Measurements from ENCODE around the gene VAMP1.
"Not testable (repeated sequence)": the region's sequence is repeated elsewhere in the genome, so short reads cannot be mapped to it uniquely, and the experiment has no call there.

GRCh38 chr12:6497291-6497690 lies 26.8 kb upstream of the VAMP1 start:
- TF ChIP-seq CTCF (IDR thresholded peaks at IDR 0.05; ENCODE audit: low read depth, low read length); EZH2phosphoT487 (IDR thresholded peaks at IDR 0.05; ENCODE audit: low read depth): not testable (repeated sequence)

Measured in OCI-LY3 (cell line).